Measurements from ENCODE around the gene ATP7A. TPM values are rescaled to one million over a fixed set of nuclear protein-coding genes. Genes with fewer than 3 reads are reported as not detected.
"Not testable (repeated sequence)": the region's sequence is repeated elsewhere in the genome, so short reads cannot be mapped to it uniquely, and the experiment has no call there.

ATP7A gene
- total RNA-seq, 1 experiment from 2014 or later = 6.3 TPM

DNA sequence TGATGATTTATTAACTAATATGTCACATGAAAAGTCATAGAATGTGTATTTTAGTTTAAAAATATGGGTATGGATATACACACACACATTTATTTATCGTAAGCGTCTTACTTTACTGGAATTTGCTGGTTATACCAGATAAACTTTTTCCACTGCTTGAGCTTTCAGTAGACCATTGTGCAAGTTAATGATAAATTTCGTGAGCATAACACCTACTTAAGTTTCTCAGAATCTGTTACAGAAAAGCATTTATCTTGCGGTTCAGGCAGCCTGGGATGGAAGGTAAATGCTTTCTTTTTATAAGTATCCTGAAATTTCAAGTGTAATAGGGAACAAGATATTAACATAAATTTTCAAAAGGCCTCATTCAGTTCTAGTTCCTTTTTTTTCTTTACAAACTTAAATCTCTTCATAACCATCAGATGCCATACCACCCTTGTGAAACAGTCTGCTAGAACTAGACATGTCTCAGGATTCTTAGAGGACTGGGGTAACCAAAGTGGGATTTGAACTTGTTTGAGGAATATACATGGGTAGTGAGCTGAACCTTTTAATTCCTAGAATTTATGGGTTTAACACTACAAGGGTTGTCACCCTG, 27.7 kb downstream of the ATP7A start:
- no peak overlapping the region for H3K27ac ChIP-seq (ENCODE audit: low read depth, low read length)
- H3K9me3 ChIP-seq (ENCODE audit: control insufficient read depth in 1 of 2, insufficient read depth in 1 of 2, low read depth in 1 of 2, low read length in 2 of 2) = no peaks in the 10 kb centered on the region

DNA sequence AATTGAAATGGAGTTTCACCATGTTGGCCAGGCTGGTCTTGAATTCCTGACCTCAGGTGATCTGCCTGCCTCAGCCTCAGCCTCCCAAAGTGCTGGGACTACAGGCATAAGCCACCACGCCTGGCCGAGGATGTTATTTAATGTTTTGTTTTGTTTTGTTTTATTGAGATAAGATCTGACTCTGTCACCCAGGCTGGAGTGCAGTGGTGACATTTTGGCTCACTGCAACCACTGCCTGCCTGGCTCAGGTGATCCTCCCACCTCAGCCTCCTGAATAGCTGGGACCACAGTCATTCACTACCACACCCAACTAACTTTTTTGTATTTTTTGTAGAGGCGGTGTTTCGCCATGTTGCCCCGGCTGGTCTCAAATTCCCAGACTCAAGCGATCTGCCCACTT, 34.5 kb downstream of the ATP7A start:
- CTCF ChIA-PET; H3K27me3 ChIP-seq (ENCODE audit: insufficient read depth, low read length); ATAC-seq; H3K4me1 ChIP-seq (ENCODE audit: control insufficient read depth in 1 of 2, insufficient read depth in 2 of 2, low read length in 2 of 2); H4K20me1 ChIP-seq (ENCODE audit: insufficient read depth); H3K4me2 ChIP-seq (ENCODE audit: low read length); H3K9me2 ChIP-seq (ENCODE audit: insufficient read depth); H2AFZ ChIP-seq (ENCODE audit: low read depth, low read length, poor library complexity, severe bottlenecking); H3K4me3 ChIP-seq (replicated peaks in 1 of 2; ENCODE audit: low read depth in 1 of 2, low read length in 2 of 2); DNase-seq (ENCODE audit: low read depth, low spot score); intact Hi-C loops (cut with micrococcal nuclease); H3K9ac ChIP-seq (ENCODE audit: low read length); H3K79me2 ChIP-seq (ENCODE audit: insufficient read depth, low read length); H3K36me3 ChIP-seq (ENCODE audit: control insufficient read depth in 1 of 2, insufficient read depth in 2 of 2, low read length in 2 of 2); H3K9me3 ChIP-seq (ENCODE audit: control insufficient read depth in 1 of 2, insufficient read depth in 1 of 2, low read depth in 1 of 2, low read length in 2 of 2); H3K27ac ChIP-seq (ENCODE audit: low read depth, low read length); POLR2A ChIA-PET; BruUV-seq (replicated peaks); RAD21 ChIA-PET (ENCODE audit: low non-redundant PET in 1 of 2, low total read pairs in 2 of 2, uncharacterized antibody in 2 of 2, unreplicated experiment in 2 of 2): not testable (repeated sequence)

More for the DNA sequence above, 27.7 kb downstream of the ATP7A start:
- intact Hi-C loops (cut with micrococcal nuclease) = no loop called here
- ChIA-PET RAD21 (ENCODE audit: low non-redundant PET in 1 of 2, low total read pairs in 2 of 2, uncharacterized antibody in 2 of 2, unreplicated experiment in 2 of 2) (no interaction called here), POLR2A (no interaction called here), CTCF (no interaction called here)
- ATAC-seq = no peak
- TF ChIP-seq TCF7L2 (IDR thresholded peaks at IDR 0.05; ENCODE audit: borderline replicate concordance, extremely low read depth, insufficient read depth, insufficient read length) (no peak), POLR2AphosphoS5 (IDR thresholded peaks at IDR 0.05; ENCODE audit: low read depth, low read length) (no peak), SIN3A (IDR thresholded peaks at IDR 0.05; ENCODE audit: low read depth) (no peak), ZFX (IDR thresholded peaks at IDR 0.05) (no peak), FOSL1 (IDR thresholded peaks at IDR 0.05; ENCODE audit: low read depth) (no peak), CBX3 (IDR thresholded peaks at IDR 0.05; ENCODE audit: low read depth) (no peak), SP1 (IDR thresholded peaks at IDR 0.05; ENCODE audit: low read depth) (no peak), CEBPB (IDR thresholded peaks at IDR 0.05; ENCODE audit: low read depth) (no peak), SRF (IDR thresholded peaks at IDR 0.05; ENCODE audit: low read depth) (no peak)
- TF ChIP-seq, protein P1, sequence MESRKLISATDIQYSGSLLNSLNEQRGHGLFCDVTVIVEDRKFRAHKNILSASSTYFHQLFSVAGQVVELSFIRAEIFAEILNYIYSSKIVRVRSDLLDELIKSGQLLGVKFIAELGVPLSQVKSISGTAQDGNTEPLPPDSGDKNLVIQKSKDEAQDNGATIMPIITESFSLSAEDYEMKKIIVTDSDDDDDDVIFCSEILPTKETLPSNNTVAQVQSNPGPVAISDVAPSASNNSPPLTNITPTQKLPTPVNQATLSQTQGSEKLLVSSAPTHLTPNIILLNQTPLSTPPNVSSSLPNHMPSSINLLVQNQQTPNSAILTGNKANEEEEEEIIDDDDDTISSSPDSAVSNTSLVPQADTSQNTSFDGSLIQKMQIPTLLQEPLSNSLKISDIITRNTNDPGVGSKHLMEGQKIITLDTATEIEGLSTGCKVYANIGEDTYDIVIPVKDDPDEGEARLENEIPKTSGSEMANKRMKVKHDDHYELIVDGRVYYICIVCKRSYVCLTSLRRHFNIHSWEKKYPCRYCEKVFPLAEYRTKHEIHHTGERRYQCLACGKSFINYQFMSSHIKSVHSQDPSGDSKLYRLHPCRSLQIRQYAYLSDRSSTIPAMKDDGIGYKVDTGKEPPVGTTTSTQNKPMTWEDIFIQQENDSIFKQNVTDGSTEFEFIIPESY (IDR thresholded peaks at IDR 0.05; ENCODE audit: extremely low read depth, insufficient replicate concordance, low read length) = no peak
- TF ChIP-seq, protein P2, sequence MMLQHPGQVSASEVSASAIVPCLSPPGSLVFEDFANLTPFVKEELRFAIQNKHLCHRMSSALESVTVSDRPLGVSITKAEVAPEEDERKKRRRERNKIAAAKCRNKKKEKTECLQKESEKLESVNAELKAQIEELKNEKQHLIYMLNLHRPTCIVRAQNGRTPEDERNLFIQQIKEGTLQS (IDR thresholded peaks at IDR 0.05) = no peak
- TF ChIP-seq, protein P3, sequence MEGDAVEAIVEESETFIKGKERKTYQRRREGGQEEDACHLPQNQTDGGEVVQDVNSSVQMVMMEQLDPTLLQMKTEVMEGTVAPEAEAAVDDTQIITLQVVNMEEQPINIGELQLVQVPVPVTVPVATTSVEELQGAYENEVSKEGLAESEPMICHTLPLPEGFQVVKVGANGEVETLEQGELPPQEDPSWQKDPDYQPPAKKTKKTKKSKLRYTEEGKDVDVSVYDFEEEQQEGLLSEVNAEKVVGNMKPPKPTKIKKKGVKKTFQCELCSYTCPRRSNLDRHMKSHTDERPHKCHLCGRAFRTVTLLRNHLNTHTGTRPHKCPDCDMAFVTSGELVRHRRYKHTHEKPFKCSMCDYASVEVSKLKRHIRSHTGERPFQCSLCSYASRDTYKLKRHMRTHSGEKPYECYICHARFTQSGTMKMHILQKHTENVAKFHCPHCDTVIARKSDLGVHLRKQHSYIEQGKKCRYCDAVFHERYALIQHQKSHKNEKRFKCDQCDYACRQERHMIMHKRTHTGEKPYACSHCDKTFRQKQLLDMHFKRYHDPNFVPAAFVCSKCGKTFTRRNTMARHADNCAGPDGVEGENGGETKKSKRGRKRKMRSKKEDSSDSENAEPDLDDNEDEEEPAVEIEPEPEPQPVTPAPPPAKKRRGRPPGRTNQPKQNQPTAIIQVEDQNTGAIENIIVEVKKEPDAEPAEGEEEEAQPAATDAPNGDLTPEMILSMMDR (IDR thresholded peaks at IDR 0.05 in 2 of 3, conservative IDR thresholded peaks at IDR 0.05 in 1 of 3; ENCODE audit: borderline replicate concordance in 1 of 3, insufficient read depth in 1 of 3, low read depth in 2 of 3, low read length in 2 of 3) = no peak
- Histone ChIP-seq H3K4me2 (ENCODE audit: low read length) (no peak overlapping the region), H3K4me3 (replicated peaks in 1 of 2; ENCODE audit: low read depth in 1 of 2, low read length in 2 of 2) (no peak overlapping the region), H3K36me3 (ENCODE audit: control insufficient read depth in 1 of 2, insufficient read depth in 2 of 2, low read length in 2 of 2) (no peaks in the 10 kb centered on the region), H3K4me1 (ENCODE audit: control insufficient read depth in 1 of 2, insufficient read depth in 2 of 2, low read length in 2 of 2) (peaks cover 7 to 15% of the 10 kb centered on the region in 2 experiments), H3K27me3 (ENCODE audit: insufficient read depth, low read length) (no peaks in the 10 kb centered on the region), H3K79me2 (ENCODE audit: insufficient read depth, low read length) (no peaks in the 10 kb centered on the region), H3K9ac (ENCODE audit: low read length) (no peak overlapping the region), H3K9me2 (ENCODE audit: insufficient read depth) (no peaks in the 10 kb centered on the region), H4K20me1 (ENCODE audit: insufficient read depth) (no peaks in the 10 kb centered on the region), H2AFZ (ENCODE audit: low read depth, low read length, poor library complexity, severe bottlenecking) (no peak overlapping the region)
- no TSS peak for BruUV-seq (replicated peaks)
- DNase-seq (ENCODE audit: low read depth, low spot score) = no peak
